Fibroblast of the aortic adventitia (primary cell): Measurements from ENCODE around the gene KIFBP. TPM values are rescaled to one million over a fixed set of nuclear protein-coding genes. Genes with fewer than 3 reads are reported as not detected.

ENCODE experiments used
- DNase-seq: peaks from one replicate; pipeline ENCODE4 v3.0.0-alpha.2; 2010; ENCODE audit warnings: low read depth
- H3K4me3 ChIP-seq: 2 replicates; pipeline ENCODE4 v1.5.1; 2011; ENCODE audit warnings: low read depth, mild to moderate bottlenecking, control low read depth, low read length, moderate library complexity
- CTCF ChIP-seq: IDR thresholded peaks from 2 replicates; pipeline ENCODE4 v1.5.1; 2011; ENCODE audit warnings: mild to moderate bottlenecking, low read length, control low read depth, inconsistent platforms; ENCODE audit not compliant: insufficient read depth
- total RNA-seq: library from RNA; depleted of rRNA; stranded (reverse); fragments of >200 nt; gene quantifications from 2 replicates; pipeline ENCODE4 v1.2.3, GENCODE V29; 2012; ENCODE audit warnings: low replicate concordance

The KIFBP gene
- total RNA-seq, 1 donor, result 59.3 TPM

DNA sequence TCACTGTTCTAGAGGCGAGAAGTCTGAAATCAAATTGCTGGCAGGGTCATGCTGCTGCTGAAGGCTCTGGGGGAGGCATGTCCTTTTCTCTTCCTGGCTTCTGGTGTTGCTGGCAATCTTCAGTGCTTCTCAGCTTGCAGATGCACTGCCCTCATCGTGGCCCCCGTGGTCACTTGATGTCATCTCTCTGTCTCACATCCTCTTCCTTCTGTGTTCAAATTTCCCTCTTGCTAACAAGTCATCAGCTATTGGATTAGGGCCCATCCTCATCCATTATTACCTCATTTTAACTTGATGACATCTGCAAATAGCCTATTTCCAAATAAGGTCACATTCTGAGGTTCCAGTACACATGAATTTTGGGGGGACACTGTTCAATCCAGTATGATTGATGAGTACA, 62.7 kb downstream of the KIFBP start:
- no peak for DNase-seq
- TF ChIP-seq CTCF, result no peak
- H3K4me3 ChIP-seq, result no peak overlapping the region

- TF ChIP-seq CTCF, result no peak
- DNase-seq, result no peak
- H3K4me3 ChIP-seq, result no peak overlapping the region
Observed at GRCh38 chr10:69051710-69052487, 63.3 kb downstream of the KIFBP start.

GRCh38 chr10:69052736-69053135, 64.1 kb downstream of the KIFBP start:
- no peak for TF ChIP-seq CTCF
- DNase-seq, result no peak

GRCh38 chr10:69055241-69055640, 66.6 kb downstream of the KIFBP start:
- DNase-seq, result no peak
- TF ChIP-seq CTCF, result no peak
- H3K4me3 ChIP-seq, result no peak overlapping the region

More at GRCh38 chr10:69052736-69053135, 64.1 kb downstream of the KIFBP start:
- no peak overlapping the region for H3K4me3 ChIP-seq

DNA sequence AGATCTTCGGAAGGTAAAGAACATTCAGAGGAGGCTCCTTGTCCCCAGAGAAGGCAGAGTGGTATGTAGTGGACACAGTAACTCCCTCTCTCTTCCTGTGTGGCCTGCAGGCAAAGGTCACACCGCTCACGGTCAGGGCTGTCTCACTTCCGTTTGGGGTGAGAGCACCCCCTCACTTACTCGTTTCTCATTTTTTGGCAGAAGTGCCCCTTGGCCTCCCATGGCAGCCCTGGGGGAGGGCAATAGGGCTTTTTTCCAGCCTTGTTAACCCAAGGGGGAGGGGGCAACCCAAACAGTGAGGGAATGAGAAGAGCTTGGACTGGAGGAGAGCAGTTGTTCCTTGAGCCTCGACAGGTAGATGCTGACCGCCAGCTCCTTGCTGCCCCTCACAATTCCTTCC, 67.5 kb downstream of the KIFBP start:
- no peak for TF ChIP-seq CTCF
- H3K4me3 ChIP-seq, result no peak overlapping the region
- no peak for DNase-seq

DNA sequence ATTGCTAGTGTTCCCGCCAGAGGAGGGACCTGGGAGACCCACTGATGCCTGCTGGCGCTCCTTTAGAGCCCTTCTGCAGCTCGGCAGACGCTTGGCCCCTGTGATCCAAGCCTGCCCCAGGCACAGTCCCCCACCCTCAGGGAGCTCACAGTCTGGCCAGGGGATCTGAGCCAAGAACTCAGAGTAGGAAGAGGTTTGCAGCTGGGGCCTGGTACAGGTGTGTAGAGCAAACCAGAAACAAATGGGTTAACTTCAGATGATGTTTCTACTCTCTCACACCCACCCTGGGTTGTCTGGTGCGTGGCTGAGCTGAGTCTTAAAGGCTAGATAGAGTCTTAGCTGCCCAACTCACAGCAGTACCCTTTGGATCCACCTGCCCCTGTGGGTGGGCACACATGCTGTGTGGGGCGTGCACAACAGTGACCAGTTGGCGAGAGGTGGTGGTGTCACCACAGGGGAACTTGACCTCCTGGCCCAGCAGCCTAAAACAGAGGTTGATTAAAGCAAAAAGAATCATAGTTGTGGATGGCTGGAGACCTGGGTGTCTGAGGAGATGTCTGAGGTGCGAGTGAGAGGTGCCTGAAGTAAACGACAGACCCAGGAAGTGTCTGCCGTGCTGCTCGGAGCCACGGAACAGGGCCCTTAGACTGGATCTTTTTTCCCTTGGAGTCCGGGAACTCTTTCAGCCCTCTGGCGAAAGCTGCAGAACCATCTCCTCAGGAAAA, 68.1 kb downstream of the KIFBP start:
- DNase-seq, result no peak
- TF ChIP-seq CTCF, result no peak
- no peak overlapping the region for H3K4me3 ChIP-seq
